ENCODE results near the gene LIM2.
"Not testable (repeated sequence)": the region's sequence is repeated elsewhere in the genome, so short reads cannot be mapped to it uniquely, and the experiment has no call there.

The LIM2 gene

DNA sequence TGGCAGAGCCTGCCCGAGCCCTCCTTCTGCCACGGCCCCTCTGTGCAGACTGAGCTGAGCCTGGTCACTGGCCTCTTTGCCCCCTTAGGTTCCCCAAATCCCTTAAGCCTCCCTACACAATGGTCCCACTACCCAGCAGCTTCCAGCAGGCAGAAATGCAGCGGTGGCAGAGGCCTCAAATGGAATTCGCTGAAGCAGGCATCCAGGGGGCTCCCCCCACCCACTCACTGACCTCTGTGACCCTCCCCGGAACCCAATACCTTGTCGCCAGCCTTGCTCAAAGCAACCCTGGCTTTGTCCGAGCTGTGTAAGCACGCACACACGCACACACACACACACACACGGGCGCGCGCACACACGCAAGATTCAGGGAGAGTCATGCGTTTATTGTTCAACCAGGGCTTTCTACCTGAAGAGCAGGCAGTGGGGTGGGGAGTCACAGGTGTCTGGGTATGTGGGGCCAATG, at the start of gene LIM2:
Gene LIM2, minus strand, starts transcription at position 51 of the 466 bp plus-strand sequence. CDS start 531 bp downstream, outside the sequence.
- no peak for DNase-seq

DNA sequence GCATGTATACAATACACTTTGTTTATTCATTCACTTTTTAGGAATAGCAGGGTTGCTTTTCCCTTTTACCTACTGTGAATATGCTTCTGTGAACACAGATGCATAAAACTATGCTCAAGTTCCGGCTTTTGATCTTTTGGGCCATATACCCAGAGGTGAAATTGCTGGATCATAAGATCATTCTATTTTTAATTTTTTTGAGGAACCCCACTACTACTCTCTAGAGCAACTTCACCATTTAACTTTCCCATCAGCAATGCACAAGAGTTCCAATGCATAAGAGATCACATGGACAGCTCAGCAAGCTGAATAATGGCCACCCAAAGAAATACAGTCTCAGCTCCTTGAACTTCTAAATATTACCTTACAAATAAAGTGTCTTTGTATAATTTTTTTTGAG, 46.7 kb upstream of the LIM2 start:
- no peak for DNase-seq

- no peak for DNase-seq
Measured at GRCh38 chr19:51433043-51433442, 45.3 kb upstream of the LIM2 start.

DNA sequence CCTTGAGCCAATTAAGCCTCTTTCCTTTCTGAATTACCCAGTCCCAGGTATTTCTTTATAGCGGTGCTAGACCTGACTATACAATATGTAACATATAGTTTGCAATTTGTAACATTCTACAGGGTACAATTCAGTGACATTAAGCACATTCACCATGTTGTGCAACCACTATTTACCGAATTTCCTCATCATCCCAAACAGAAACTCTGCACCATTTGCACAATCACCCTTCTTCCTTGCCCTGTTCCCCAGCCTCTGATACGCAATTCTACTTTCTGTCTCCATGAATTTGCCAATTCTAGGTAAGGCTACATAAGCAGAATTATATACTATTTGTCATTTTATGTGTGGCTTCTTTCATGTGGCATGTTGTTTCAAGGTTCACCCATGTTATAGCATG, 43.4 kb upstream of the LIM2 start:
- no peak for DNase-seq

GRCh38 chr19:51430221-51430620, 42.4 kb upstream of the LIM2 start:
- DNase-seq: no peak

DNA sequence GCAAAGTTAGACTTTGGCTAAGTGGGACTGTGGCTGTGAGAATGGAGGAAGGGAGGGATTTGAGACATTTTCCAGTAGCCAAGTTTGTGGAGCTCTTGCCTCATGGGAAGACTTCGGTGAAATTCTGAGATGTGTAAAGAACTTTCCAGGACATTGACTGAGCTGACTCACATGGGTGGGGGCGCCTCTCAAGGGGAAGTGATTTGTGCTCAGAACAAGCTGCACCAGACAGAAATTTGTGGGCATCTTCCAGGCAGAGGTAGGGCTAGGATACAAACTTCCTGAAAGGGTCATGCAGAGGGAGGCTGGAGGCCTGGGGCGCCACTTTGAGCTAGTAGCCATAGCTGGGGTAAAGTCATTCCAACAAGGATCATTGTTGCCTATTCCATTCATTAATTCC, 39.4 kb upstream of the LIM2 start:
- DNase-seq: no peak

- DNase-seq: no peak
Measured at GRCh38 chr19:51422053-51422448, 34.3 kb upstream of the LIM2 start.

DNA sequence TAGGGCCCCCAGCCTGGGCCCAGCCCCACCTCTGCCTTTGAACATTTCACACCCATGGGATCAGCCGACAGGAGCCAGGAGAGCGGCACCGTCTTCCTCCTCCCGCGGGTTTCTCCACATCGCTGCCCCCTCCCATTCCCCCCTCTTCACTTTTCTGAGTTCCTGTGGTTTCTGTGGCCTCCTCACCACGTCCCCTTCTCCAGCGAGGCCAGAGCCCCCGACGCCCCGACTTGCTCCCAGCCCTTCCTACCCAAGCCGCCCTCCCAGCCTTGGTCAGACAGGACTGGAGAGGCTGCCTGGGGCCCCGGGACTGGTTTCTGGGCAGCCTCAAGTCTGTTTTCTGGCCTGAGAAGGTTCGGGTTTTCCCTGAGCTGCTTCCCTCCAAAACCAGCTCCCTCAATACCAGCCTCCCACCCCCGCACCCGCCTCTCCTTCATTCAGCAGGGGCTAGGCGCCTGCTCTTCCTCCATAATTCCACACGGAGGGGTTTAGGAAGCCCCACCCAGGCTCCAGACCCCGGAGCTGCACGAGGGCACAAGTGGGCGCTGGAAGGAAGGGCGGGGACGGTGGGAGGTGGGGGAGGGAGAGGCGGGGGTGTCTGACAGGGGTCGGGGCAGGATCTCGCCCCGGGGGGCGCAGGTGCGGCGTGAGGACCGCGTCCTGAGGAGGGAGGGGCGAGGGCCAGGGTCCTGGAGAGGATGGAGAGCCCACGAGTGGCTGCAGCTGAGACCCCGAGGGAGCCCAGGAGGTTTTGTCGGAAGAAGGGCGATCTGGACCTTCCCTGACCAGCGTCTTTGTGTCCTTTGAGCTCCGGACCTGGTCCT, 33.7 kb upstream of the LIM2 start:
- DNase-seq: no peak

GRCh38 chr19:51420511-51420910, 32.7 kb upstream of the LIM2 start:
- DNase-seq: not testable (repeated sequence)

DNA sequence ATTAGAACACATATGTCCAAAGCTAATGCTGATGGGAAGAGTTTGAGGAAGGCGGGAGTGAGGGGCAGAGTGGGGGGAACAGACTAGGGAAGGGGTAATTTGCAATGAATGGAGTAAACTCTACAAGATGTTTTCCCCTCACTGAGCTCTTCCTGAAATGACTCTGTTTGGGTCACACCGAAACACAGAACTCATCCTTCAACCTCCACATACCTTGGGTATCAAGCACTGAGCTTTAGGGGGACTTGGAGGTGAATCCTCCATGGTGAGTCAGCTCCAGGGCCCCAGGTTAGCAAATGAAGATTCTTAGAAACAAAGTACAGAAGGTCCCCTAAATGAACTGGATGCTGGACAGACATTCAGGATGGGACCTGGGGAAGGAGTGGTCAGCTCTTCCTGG, 30.9 kb upstream of the LIM2 start:
- DNase-seq: no peak

GRCh38 chr19:51417810-51418157, 30.0 kb upstream of the LIM2 start:
- DNase-seq: no peak

- no peak for DNase-seq
Measured at GRCh38 chr19:51417107-51417809, 29.5 kb upstream of the LIM2 start, which contains the start of gene SIGLEC10. SIGLEC10 (minus strand) TSS chr19:51417642; CDS start chr19:51417581, 61 bp downstream.

- not testable (repeated sequence) for DNase-seq
Measured at GRCh38 chr19:51416422-51416821, 28.6 kb upstream of the LIM2 start.

DNA sequence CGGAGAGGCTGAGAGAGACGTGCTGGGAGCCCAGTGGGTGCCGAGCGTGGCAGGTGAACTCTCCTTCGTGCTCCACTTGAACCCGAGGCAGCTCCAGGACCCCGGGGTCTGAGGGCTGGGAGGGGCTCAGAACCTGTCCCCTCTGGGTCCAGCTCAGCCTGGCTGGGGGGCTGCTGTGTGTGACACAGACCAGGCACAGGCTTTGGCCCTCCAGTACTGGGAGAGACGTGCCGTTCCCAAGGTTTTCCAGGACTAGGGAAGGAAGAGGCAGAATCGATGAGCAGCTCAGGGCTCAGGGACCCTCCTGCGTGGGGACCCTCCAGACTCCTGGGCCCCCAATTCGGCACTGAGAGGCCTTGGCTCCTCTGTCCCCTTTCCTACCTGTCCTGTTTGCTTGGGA, 27.4 kb upstream of the LIM2 start:
- no peak for DNase-seq

- DNase-seq: no peak
Measured at GRCh38 chr19:51410950-51411748, 23.4 kb upstream of the LIM2 start.

GRCh38 chr19:51407511-51408131, 19.8 kb upstream of the LIM2 start:
- no peak for DNase-seq

- DNase-seq: no peak
Measured at GRCh38 chr19:51402117-51402516, 14.3 kb upstream of the LIM2 start.

DNA sequence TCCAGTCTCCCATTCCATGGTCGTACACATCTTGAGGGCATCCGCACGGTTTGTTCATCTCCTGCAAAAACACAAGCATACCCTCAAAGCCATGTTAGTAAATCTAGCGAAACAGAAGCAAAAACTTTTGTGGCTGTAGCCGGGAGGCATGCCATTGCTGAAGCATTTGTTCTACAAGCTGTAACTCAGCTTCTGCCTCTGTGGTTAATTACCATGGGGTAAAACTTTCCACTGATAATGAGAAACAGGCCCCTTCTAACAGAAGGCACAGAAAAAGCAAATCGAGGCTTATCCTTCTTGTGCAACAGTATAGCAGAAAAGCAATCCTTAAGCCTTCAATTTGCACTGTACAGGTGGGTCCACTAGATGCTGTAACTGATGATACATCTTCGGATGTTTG, 12.2 kb upstream of the LIM2 start:
- DNase-seq: not testable (repeated sequence)

DNA sequence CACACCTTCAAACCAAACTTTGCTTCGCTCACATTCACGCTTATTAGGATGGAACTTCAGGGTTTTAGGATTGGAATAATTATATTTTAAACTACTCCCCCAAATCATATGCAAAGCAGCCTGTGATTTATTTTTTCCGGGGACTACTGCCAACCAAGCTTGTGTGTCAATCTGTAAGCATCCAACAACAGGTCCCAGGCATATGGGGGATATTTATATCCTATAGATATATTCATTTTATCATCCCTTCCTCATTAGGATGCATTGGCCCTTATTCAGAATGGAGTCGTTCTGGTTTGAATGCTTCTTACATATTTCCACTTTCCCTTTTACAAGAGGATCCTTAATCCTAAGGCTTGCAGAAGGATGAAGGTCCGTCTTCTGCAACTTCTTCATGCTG, 11.5 kb upstream of the LIM2 start:
- no peak for DNase-seq

GRCh38 chr19:51398096-51398704, 10.4 kb upstream of the LIM2 start:
- peak; percentile 8 for DNase-seq

DNA sequence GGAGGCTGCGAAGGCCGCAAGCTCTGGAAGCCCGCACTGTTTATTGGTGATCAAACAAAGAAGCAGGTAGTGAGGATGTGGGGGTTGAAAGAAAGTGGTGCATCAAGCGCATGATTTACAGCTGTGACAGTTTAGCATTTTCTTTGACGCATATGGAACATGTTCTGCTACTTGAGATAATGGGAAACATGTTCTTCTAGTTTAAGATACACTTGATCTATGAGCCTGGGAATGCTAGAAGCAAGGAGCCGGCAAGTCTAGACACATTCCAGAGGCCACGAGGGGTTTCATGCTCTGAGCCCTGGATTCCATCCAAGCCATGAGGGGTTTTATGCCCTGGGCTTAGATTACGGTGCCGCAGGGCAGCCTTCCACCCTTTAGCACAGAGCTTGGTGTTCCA, 9.7 kb upstream of the LIM2 start:
- DNase-seq: not testable (repeated sequence)

DNA sequence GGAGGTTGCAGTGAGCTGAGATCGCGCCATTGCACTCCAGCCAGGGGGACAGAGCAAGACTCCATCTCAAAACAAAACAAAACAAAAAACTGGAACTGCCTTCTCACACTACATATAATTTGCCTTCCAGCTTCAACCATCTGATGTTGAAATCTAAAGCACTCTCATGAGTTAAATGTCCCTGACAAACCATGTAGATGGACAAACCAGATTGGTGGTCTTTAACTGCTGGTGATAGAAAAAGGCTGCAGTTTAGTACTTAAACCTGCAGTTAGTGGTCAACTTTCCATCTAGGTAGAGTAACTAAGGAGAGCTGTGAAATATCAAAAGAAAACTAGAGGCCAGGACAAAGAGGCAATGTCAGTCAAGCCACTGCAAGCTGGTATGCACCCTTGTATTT, 8.4 kb upstream of the LIM2 start:
- DNase-seq: no peak

All from DMS153 (cell line).